Astrocyte (in vitro differentiated cells and primary cell): ENCODE data around the gene ZNF407. TPM values are rescaled to one million over a fixed set of nuclear protein-coding genes. Genes with fewer than 3 reads are reported as not detected.

Experiments
- DNase-seq: peaks from one replicate; pipeline ENCODE4 v3.0.0-alpha.2; 2010; ENCODE audit warnings: low read depth
- FAIRE-seq: peaks from 2 replicates; lab custom pipeline; 2011; peaks lifted over from hg19 to GRCh38; lab: Jason Lieb, UNC
- H2AFZ ChIP-seq: 2 replicates; pipeline ENCODE4 v1.6.0; 2012; ENCODE audit warnings: low read depth, low read length, inconsistent platforms
- H3K27ac ChIP-seq: 2 replicates; pipeline ENCODE4 v1.5.1; 2011; ENCODE audit warnings: low read depth, low read length, inconsistent platforms
- H3K27me3 ChIP-seq: 2 replicates; pipeline ENCODE4 v1.6.0; 2011; ENCODE audit warnings: low read length, inconsistent platforms; ENCODE audit not compliant: insufficient read depth
- H3K36me3 ChIP-seq: 2 replicates; pipeline ENCODE4 v1.5.1; 2011; ENCODE audit warnings: low read length, inconsistent platforms; ENCODE audit not compliant: insufficient read depth
- H3K4me1 ChIP-seq: 2 replicates; pipeline ENCODE4 v1.5.1; 2011; ENCODE audit warnings: low read length, inconsistent platforms; ENCODE audit not compliant: insufficient read depth
- H3K4me2 ChIP-seq: 2 replicates; pipeline ENCODE4 v1.6.0; 2012; ENCODE audit warnings: low read length, inconsistent platforms
- H3K4me3 ChIP-seq: 2 replicates; pipeline ENCODE4 v1.5.1; 2011; ENCODE audit warnings: low read depth, mild to moderate bottlenecking, low read length, inconsistent platforms; ENCODE audit not compliant: insufficient read depth
- H3K79me2 ChIP-seq: 2 replicates; pipeline ENCODE4 v1.6.0; 2012; ENCODE audit warnings: mild to moderate bottlenecking, low read length, inconsistent platforms; ENCODE audit not compliant: insufficient read depth
- H3K9ac ChIP-seq: 2 replicates; pipeline ENCODE4 v1.6.0; 2012; ENCODE audit warnings: mild to moderate bottlenecking, low read length, inconsistent platforms
- H3K9me3 ChIP-seq: 2 replicates; pipeline ENCODE4 v1.5.1; 2012; ENCODE audit warnings: low read depth, mild to moderate bottlenecking, low read length, inconsistent platforms; ENCODE audit not compliant: insufficient read depth
- H4K20me1 ChIP-seq: 2 replicates; pipeline ENCODE4 v1.6.0; 2012; ENCODE audit warnings: low read length, inconsistent platforms; ENCODE audit not compliant: insufficient read depth
- H3K27ac Mint-ChIP-seq: one replicate; pipeline ENCODE4 v1.8.0; 2021; ENCODE audit warnings: mild to moderate bottlenecking, mixed read lengths; ENCODE audit not compliant: unreplicated experiment
- H3K27me3 Mint-ChIP-seq: one replicate; pipeline ENCODE4 v1.8.0; 2021; ENCODE audit warnings: low read depth, mixed read lengths; ENCODE audit not compliant: unreplicated experiment
- H3K36me3 Mint-ChIP-seq: one replicate; pipeline ENCODE4 v1.8.0; 2021; ENCODE audit warnings: low read depth, mixed read lengths; ENCODE audit not compliant: unreplicated experiment
- H3K4me1 Mint-ChIP-seq: one replicate; pipeline ENCODE4 v1.8.0; 2021; ENCODE audit warnings: low read depth, mixed read lengths; ENCODE audit not compliant: unreplicated experiment
- H3K4me3 Mint-ChIP-seq: one replicate; pipeline ENCODE4 v1.8.0; 2021; ENCODE audit warnings: mild to moderate bottlenecking, moderate library complexity, mixed read lengths; ENCODE audit not compliant: unreplicated experiment
- H3K9me3 Mint-ChIP-seq: one replicate; pipeline ENCODE4 v1.8.0; 2021; ENCODE audit warnings: mild to moderate bottlenecking, mixed read lengths; ENCODE audit not compliant: unreplicated experiment
- CTCF ChIP-seq: IDR thresholded peaks from 2 replicates; pipeline ENCODE4 v1.5.1; 2011; ENCODE audit warnings: low read depth, mild to moderate bottlenecking, inconsistent platforms, low read length, moderate library complexity; ENCODE audit not compliant: insufficient read depth
- EZH2 ChIP-seq: IDR thresholded peaks from 2 replicates; pipeline ENCODE4 v1.6.1; 2012; ENCODE audit warnings: mild to moderate bottlenecking, low read length, inconsistent platforms; ENCODE audit not compliant: insufficient read depth
- total RNA-seq: library from RNA; stranded (reverse); gene quantifications from 2 replicates; pipeline ENCODE4 v1.2.1, GENCODE V29; 2021

ZNF407 gene
- total RNA-seq, 1 donor from 2014 or later, result 13.8 TPM

- no peak overlapping the region for H3K4me3 ChIP-seq
- H3K27ac Mint-ChIP-seq, result no peak overlapping the region
- H3K36me3 ChIP-seq, result no peaks in the 10 kb centered on the region
- H3K4me2 ChIP-seq, result no peak overlapping the region
- no peak for DNase-seq
- H3K79me2 ChIP-seq, result no peaks in the 10 kb centered on the region
- no peaks in the 10 kb centered on the region for H4K20me1 ChIP-seq
- H2AFZ ChIP-seq, result no peak overlapping the region
- peaks cover 4% of the 10 kb centered on the region for H3K4me1 ChIP-seq
- H3K27ac ChIP-seq, result no peak overlapping the region
- no peaks in the 10 kb centered on the region for H3K27me3 ChIP-seq
- peaks cover 3% of the 10 kb centered on the region for H3K27me3 Mint-ChIP-seq
- TF ChIP-seq EZH2 (no peak), CTCF (no peak)
- H3K4me3 Mint-ChIP-seq, result no peak overlapping the region
- H3K9ac ChIP-seq, result no peak overlapping the region
- FAIRE-seq, result no peak
- peaks cover 2% of the 10 kb centered on the region for H3K9me3 Mint-ChIP-seq
- no peaks in the 10 kb centered on the region for H3K4me1 Mint-ChIP-seq
- no peaks in the 10 kb centered on the region for H3K9me3 ChIP-seq
- H3K36me3 Mint-ChIP-seq, result peaks cover 3% of the 10 kb centered on the region
Measured at GRCh38 chr18:75065251-75066000, 467.8 kb downstream of the ZNF407 start.

- Histone ChIP-seq H3K4me1 (peaks cover 12% of the 10 kb centered on the region), H2AFZ (no peak overlapping the region), H4K20me1 (no peaks in the 10 kb centered on the region), H3K4me3 (no peak overlapping the region), H3K4me2 (no peak overlapping the region), H3K9ac (no peak overlapping the region), H3K79me2 (no peaks in the 10 kb centered on the region), H3K27ac (no peak overlapping the region), H3K27me3 (no peaks in the 10 kb centered on the region), H3K36me3 (no peaks in the 10 kb centered on the region), H3K9me3 (no peaks in the 10 kb centered on the region)
- DNase-seq (no peak), FAIRE-seq (no peak)
- H3K27ac Mint-ChIP-seq, result no peak overlapping the region
- TF ChIP-seq EZH2 (no peak), CTCF (no peak)
- peaks cover 7% of the 10 kb centered on the region for H3K4me1 Mint-ChIP-seq
- H3K36me3 Mint-ChIP-seq, result peaks cover 3% of the 10 kb centered on the region
- H3K4me3 Mint-ChIP-seq, result no peak overlapping the region
- peaks cover 2% of the 10 kb centered on the region for H3K9me3 Mint-ChIP-seq
- H3K27me3 Mint-ChIP-seq, result peaks cover 3% of the 10 kb centered on the region
Measured at GRCh38 chr18:75066021-75066880, 468.6 kb downstream of the ZNF407 start.
